ENCODE measurements around the gene ESPL1. TPM values are rescaled to one million over a fixed set of nuclear protein-coding genes. Genes with fewer than 3 reads are reported as not detected.

The ESPL1 gene
- total RNA-seq, 1 experiment from 2014 or later, result 15.7 TPM

DNA sequence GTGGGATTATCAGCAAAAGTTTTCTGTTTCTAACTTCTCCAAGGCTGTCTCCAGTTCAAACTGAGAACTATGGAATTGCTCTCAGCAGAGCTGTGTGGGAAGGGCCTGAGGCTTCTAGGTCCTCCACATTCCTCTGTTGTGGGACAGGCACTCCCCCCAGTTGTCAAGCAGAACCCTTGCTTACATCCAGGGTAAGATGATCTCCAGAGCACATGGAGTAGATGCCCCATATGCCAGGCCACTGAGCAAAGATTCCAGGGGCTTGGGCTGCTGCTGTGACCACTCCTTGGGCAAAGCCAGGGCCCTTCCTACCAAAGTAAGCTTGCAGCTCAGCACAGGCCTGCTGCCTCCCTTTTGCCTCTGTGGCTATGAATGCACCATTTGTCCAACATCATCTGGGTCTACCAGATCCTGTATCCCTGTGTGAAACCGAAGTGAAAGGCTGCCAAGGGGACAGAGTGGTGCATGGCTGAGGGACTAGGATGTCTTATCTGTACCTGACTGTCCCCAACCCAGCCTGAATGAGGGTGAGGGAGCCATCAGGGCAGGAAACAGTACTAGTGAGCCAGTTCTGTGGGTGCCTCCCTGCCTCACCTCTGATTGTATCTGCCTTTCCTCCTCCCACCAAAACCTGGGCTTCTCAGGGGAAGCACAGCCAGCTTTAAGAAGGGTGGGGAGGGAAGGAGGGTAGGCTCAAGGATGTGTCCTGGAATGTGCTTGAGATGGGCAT lies 13.1 kb upstream of the ESPL1 start:
- DNase-seq (ENCODE audit: extremely low read depth, low read depth), result no peak

DNA sequence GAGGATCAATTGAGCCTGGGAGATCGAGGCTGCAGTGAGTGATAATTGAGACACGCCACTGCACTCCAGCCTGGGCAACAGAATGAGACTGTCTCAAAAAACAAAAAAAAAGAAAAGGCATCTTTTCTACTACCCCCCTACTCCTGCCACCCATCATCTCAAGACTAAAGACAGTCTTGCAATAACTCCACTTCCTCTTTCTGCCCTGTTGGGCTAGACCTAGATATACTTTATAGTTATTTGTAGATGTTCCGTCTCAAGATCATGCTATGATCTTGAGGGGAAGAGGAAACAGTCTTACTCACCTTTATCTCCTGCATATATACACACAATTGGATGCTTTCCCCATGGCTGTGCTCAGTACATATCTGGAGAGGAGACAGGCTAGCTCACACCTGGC lies 12.1 kb upstream of the ESPL1 start:
- DNase-seq (ENCODE audit: extremely low read depth, low read depth), result no peak

DNA sequence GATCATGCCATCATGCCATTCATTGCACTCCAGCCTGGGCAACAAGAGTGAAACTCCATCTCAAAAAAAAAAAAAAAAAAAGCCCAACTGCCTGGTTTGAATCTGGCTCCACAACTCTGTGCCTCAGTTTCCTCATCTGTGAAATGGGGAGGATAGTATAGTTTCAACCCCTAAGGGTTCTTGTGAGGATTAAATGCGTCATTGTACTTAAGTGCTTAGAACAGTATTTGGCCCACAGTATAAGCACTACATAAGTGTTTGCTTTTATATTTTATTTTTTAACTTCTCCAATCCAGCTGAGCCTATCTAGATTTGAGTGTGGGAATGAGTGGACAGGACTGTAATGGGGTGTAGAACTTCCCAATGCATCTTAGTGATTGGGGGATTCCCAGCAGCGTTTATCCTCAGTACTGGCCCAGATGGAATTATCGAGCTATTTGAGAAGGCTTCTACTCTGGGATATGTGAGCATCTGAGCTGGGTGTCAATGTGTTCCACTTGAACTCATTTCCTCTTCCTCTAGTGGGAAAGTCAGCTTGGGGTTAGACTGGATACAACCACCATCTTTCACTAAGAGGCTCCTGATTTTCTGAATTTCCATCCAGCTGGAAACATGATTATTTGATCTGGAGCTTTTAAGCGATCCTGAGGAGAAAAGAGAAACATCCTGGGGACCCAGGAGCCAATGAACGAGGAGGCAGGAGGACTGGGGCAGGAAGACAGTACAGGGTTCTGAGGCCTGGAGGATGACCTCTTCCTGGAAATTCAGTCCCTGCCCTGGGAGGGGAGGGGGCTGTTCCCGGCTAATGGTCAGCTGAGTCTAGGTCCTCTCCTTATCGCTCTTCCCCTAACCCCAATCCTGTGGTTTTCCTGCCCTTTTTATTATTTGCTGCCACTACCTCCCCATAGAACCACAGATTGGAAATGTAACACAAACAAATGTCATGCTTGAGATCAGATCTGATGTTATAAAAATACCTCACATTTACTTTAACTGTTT lies 9.3 kb upstream of the ESPL1 start:
- DNase-seq (ENCODE audit: extremely low read depth, low read depth), result no peak

DNA sequence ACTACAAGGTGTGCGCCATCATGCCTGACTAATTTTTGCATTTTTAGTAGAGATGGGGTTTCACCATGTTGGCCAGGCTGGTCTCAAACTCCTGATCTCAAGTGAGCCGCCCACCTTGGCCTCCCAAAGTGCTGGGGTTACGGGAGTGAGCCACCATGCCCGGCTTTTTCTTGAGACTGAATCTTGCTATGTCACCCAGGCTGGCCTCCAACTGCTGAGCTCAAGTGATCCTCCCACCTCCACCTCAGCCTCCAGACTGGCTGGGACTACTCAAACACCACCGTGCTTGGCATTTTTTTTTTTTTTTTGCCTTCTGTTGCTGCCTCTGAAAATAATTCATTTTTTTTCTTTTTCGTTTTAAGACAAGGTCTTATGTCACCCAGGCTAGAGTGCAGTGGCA lies 8.2 kb upstream of the ESPL1 start:
- DNase-seq (ENCODE audit: extremely low read depth, low read depth), result no peak

DNA sequence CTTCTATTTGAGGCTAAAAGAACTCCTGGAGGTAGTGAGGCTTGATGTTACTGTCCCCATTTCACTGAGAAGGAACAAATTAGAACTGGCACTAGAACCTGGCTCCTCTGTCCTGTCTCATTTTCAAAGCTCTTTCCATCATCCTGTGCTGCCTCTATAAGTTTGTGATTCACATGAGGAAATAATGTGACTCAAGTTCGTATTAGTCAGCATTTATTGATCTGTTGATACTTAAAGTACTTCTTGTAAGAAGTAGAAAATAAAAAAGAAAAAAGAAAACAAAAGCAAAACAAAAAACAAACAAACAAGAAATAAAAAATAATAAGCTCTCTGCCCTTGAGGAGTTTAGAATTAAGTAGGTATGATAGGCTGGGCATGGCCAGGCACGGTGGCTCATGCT lies 2.3 kb upstream of the ESPL1 start:
- no peak for DNase-seq (ENCODE audit: extremely low read depth, low read depth)

DNA sequence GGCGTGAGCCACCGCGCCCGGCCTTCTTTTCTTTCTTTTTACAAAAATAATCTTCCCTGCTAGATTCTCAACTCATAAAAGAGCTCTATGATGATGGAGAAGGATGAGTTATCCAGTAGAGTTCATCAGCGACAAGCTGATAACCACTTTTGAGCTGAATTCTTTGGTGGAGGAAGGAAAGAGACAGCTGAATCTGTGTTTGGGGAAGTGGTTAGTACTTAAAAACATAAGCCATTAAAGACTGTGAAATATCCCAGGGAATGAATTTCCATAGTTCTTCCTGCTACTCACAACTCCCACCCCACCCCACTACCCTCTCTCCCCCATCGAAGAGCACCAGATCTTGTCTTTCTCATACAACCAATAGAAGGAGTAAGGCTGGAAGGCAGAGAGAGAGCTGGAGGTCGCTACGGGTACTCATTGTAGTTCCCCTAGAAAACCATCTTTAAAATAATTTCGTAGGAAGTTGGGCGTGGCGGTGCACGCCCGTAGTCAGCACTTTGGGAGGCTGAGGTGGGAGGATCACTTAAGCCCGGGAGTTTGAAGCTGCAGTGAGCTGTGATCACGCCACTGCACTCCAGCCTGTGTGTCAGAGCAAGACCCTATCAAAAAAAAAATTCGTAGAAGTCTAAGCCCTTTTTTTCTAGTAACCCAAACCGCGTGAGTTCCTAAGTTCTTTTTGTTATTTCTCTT lies 647 bp upstream of the ESPL1 start:
- DNase-seq (ENCODE audit: extremely low read depth, low read depth), result no peak

DNA sequence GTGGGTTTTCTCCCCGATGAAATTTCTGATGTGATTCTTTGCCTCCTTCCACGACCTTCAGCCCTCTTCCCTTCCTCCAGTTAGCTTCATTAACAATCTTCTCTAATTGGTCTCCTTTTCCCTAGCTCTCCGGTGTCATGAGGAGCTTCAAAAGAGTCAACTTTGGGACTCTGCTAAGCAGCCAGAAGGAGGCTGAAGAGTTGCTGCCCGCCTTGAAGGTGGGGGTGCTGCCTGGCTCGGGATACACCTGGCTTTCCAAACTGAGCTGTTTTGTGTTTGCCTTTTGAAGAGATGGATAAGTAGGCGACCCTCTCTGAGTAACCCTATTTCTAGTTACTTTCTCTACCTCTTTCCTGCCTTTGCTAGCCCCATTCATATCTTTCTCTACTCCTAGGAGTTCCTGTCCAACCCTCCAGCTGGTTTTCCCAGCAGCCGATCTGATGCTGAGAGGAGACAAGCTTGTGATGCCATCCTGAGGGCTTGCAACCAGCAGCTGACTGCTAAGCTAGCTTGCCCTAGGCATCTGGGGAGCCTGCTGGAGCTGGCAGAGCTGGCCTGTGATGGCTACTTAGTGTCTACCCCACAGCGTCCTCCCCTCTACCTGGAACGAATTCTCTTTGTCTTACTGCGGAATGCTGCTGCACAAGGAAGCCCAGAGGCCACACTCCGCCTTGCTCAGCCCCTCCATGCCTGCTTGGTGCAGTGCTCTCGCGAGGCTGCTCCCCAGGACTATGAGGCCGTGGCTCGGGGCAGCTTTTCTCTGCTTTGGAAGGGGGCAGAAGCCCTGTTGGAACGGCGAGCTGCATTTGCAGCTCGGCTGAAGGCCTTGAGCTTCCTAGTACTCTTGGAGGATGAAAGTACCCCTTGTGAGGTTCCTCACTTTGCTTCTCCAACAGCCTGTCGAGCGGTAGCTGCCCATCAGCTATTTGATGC lies 797 bp downstream of the ESPL1 start:
- DNase-seq (ENCODE audit: extremely low read depth, low read depth), result no peak

DNA sequence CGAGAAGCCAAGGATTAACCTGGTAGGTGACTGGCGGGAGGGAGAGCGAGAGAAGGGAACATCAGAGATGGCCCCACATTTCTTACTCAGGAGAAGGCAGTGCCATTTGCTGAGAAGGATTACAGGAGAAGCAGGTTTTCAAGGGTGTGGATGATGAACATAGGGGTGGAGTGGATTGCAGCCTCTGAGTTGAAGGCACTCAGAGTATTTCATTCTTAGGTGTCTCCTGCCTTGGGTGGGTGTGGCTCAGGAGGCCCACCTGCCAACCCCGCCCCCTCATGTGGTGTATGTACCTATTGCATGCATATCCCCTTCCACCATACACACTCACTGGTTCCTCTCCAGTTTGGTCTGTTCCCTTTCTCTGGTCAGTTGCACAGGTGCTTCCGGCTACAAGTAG lies 6.3 kb downstream of the ESPL1 start:
- no peak for DNase-seq (ENCODE audit: extremely low read depth, low read depth)

DNA sequence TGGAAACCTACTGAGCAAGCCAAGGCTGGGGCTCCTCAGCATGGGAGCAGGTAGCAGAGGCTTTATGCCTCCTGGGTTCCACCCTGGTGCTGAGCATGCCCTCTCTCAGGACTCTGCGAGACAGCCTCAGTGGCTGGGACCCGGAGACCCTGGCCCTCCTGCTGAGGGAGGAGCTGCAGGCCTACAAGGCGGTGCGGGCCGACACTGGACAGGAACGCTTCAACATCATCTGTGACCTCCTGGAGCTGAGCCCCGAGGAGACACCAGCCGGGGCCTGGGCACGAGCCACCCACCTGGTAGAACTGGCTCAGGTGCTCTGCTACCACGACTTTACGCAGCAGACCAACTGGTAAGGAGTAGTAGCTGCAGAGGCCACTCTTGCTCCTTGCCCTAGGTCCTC lies 8.4 kb downstream of the ESPL1 start:
- DNase-seq (ENCODE audit: extremely low read depth, low read depth), result no peak

DNA sequence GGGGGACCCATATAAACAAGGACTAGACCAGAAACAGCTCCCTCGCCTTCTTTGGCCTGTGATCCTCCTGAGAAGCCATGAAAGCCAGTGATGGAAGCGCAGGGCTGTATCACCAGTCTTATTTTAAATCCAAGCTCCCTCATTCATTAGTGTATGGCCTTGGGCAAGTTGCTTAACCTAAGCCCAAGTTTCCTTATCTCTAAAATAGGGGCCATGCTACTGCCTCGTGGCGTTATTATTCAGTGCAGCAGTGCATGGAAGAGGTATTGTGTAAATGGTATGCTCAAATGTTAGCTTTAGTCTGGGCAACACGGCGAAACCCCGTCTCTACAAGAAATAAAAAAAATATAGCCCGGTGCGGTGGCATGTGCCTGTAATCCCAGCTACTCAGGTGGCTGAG lies 9.9 kb downstream of the ESPL1 start:
- no peak for DNase-seq (ENCODE audit: extremely low read depth, low read depth)

DNA sequence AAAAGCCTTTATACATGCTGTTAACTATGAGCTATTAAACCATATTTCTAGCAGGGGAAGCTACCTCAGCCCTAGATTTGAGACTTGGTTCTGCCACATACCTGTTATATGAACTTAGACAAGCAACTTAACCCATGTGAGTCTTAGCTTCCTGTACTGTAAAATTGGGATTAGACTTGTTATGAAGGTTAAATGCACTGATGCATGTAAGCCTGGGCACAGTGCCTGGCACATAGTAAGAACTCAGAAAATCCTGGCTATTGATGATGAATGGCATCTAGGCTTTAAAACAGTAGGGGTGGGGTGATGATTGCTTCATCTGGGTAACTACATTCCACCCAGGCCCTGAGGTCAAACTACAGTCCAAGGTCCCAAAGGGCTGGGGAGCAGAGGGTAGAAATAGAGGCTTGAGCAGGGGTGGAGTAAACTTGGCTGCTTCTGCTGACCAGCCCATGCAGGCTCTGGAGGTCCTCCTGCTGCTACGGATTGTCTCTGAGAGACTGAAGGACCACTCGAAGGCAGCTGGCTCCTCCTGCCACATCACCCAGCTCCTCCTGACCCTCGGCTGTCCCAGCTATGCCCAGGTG lies 11.3 kb downstream of the ESPL1 start:
- no peak for DNase-seq (ENCODE audit: extremely low read depth, low read depth)

DNA sequence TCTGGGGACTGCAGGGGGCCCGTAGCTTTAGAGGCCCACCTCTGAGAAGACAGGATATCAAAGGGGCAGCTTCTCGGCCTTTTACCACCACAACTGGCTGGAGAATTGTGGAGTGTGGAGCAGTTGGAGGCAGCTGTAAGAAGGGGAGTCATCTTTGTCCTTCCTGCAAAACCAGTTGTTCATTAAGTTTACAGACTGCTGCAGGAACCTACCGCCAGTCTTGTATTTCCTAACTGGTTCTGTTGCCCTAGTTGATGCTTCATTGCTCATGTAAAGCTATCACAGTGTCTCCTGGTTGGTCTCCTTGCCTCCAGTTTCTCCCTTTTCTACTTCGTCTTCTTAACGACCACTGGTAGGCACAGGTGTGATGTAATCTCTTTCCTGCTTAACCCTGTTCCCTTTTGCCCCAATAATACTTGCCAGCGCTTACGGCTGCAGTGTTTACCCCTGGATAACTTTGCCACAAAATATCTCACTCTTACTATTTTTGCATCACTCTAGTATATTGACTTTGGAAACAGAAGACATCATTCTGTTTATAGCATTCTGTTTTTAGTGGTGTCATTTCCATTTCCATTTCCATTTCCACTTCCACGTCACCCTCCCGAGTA lies 11.9 kb downstream of the ESPL1 start:
- no peak for DNase-seq (ENCODE audit: extremely low read depth, low read depth)

DNA sequence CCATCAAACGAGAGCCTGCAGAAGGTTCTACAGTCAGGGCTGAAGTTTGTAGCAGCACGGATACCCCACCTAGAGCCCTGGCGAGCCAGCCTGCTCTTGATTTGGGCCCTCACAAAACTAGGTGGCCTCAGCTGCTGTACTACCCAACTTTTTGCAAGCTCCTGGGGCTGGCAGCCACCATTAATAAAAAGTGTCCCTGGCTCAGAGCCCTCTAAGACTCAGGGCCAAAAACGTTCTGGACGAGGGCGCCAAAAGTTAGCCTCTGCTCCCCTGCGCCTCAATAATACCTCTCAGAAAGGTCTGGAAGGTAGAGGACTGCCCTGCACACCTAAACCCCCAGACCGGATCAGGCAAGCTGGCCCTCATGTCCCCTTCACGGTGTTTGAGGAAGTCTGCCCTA lies 18.3 kb downstream of the ESPL1 start:
- DNase-seq (ENCODE audit: extremely low read depth, low read depth), result no peak

DNA sequence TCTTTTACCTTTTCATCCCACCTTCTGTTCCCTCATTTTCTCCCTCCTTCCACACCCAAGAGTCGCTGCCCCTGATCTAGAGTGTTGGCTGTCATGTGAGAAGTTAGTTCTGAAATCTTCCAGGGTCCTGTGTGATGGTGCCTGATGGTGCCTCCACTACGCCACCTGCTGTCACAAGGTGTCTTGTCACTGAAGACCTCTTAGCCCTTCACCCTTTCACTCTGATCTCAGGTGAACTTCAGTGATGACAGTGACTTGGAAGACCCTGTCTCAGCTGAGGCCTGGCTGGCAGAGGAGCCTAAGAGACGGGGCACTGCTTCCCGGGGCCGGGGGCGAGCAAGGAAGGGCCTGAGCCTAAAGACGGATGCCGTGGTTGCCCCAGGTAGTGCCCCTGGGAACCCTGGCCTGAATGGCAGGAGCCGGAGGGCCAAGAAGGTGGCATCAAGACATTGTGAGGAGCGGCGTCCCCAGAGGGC lies 19.7 kb downstream of the ESPL1 start:
- DNase-seq (ENCODE audit: extremely low read depth, low read depth), result peak; percentile 59

DNA sequence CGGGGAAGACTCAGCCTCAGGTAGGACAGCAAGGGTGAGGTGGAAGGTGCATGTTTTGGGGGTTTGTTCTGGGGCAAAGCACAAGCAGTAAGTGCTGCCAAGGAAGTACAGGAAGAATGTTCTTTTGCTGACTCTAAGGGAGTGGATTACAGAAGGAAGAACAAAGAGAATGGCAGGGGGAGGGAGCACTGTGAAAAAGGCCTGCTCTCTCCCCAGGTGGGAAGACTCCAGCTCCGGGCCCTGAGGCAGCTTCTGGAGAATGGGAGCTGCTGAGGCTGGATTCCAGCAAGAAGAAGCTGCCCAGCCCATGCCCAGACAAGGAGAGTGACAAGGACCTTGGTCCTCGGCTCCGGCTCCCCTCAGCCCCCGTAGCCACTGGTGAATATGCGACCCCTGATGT lies 20.2 kb downstream of the ESPL1 start:
- DNase-seq (ENCODE audit: extremely low read depth, low read depth), result no peak

DNA sequence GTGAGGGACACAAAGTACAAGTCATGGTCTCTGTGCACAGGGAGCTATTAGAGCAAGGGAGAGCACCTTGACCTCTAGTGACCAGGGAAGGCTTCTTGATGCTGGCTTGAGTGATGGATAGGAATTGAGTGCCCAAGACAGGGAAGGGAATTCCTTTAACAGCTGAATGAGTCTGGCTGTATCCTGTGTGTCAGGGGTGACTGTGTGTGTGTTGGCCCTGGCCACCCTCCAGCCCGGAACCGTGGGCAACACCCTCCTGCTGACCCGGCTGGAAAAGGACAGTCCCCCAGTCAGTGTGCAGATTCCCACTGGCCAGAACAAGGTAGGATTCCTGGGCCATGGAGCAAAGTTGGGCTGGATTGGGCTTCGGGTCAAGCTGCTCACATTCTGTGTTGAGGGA lies 21.8 kb downstream of the ESPL1 start:
- no peak for DNase-seq (ENCODE audit: extremely low read depth, low read depth)

DNA sequence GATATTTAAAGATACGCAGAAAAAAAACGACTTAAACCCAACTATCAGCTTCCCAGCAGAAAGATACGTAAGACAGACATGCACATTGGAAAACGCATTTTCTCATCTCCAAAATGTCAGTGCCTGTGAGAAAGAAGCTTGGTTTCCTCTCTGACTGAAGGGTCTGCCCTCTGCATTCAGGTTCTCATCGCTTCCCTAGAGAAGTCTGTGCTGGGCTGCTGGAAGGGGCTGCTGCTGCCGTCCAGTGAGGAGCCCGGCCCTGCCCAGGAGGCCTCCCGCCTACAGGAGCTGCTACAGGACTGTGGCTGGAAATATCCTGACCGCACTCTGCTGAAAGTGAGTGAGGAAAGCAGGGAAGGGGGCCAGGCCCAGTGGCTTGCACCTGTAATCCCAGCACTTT lies 22.6 kb downstream of the ESPL1 start:
- no peak for DNase-seq (ENCODE audit: extremely low read depth, low read depth)

DNA sequence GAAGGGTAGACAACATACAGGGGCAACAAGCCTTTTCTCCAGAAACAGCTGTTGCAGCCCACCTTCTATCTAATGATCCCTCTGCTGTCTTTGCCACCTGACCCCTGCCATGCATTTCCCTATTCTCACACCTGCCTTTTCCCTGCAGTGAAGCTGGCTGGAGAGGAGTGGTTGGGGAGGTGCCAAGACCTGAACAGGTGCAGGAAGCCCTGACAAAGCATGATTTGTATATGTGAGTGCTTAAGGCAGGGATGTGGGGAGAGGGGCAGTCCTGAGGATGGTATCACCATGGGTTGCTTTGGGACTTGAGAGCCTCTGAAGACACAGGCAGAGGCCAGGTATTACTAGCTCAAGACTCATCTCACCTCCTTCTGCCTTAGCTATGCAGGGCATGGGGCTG lies 24.3 kb downstream of the ESPL1 start:
- no peak for DNase-seq (ENCODE audit: extremely low read depth, low read depth)

Measured in NCI-H460 (cell line).